HG03342 (cell line): ENCODE measurements around the gene SLC7A1.

Experiments used
- ATAC-seq: cut with Tn5 transposase; IDR thresholded peaks from one replicate; pipeline ENCODE4 v1.9.1; 2021; ENCODE audit warnings: mild to moderate bottlenecking, moderate library complexity; ENCODE audit not compliant: unreplicated experiment

Gene SLC7A1

DNA sequence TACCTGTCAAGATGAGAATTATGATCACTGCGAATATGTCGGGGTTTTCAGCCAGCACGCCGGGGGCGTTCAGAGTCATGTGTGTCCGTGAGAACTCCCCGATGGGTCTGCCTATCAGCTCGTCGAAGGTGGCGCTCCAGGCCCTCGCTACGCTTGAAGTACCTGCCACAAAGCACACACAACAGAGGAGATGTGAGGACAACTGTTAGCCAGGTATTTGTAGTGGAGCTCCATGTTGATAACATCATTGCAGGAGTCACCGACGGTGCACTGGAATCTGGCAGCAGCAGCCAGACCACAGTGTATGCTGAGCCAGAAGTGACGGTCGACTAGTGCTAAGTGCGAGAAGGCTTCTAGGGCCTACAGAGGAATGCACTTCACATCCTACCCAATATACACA, 62.7 kb downstream of the SLC7A1 start:
- no peak for ATAC-seq

DNA sequence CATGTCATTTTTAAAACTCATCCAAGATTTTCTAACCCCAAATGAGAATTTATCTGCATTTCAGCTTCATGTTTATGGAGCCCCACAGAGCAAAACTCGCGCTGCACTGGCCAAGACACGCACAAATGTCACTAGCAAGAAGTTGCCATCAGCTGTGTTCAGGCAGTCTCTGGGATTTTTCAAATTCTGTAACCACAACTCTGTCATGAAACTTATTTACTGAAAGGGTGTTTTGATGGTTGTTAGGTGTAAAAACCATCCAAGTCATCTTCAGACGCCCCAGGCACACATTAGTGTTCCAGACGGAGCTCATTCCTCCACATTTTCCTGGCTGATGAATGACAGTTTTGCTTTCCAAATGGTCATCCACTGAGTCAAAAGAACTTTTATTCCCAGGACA, 63.4 kb downstream of the SLC7A1 start:
- ATAC-seq, result no peak

- ATAC-seq, result no peak
Observed at GRCh38 chr13:29530901-29531300, 64.6 kb downstream of the SLC7A1 start.

- no peak for ATAC-seq
Observed at GRCh38 chr13:29529754-29530153, 65.7 kb downstream of the SLC7A1 start.

GRCh38 chr13:29527916-29528315, 67.6 kb downstream of the SLC7A1 start:
- ATAC-seq, result no peak

- ATAC-seq, result no peak
Observed at GRCh38 chr13:29527511-29527910, 68.0 kb downstream of the SLC7A1 start.

DNA sequence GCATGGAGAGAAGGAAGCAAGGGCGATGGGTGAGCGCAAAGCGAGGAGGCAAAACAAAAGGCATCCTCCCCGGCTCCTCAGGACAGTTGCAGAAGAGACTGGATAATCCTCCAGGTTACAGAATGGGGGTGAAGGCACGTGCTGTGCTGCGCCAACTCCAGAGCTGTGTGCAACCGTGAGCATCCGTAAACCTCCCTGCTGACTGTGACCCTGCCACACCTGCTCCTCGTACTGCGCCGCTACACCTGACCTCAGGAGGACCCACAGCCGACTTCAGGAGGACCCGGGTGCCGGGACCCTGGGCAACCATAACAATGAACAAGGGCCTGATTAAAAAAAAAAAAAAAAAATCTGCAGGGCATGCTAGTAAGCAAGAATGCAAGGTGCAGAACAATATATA, 68.7 kb downstream of the SLC7A1 start:
- ATAC-seq, result no peak

GRCh38 chr13:29525757-29526156, 69.7 kb downstream of the SLC7A1 start:
- ATAC-seq, result no peak

DNA sequence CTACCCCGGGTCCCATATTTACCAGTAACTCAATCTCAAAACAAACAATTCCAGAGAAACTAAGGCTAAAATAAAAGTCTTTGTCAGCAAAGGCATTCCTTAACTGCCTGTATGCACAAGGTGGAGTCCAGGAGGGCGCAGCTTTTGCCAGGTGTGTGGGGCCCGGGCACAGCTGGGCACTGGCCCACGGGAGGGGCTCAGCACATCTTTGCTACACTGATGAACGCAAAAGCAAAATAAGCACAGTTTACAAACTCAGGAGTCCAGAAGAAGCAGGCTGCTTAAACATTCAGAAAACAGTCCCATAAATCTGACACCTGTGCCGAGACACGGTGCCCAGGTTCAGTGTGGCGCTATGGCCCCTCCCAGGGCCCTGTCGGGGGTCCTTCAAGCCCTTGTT, 70.8 kb downstream of the SLC7A1 start:
- ATAC-seq, result no peak

DNA sequence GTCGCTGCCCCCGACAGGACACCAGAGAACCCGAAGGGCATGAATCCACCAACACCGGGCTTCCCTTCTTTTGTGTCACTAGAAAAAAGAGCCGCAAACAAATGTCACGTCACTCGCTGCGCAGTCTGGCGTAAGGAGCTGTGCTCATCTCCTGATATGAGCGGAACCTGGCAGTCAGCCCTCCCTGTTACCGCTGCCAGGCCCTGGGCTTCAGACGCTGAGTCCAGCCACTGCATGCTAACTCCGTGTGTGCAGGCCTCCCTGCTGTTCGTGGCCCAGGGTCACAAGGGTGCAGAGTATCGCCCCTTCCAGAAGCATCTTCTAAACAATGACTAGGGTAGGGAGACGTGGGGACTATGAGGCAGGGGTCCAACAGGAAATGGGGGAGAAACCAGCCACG, 71.3 kb downstream of the SLC7A1 start:
- no peak for ATAC-seq

- ATAC-seq, result no peak
Observed at GRCh38 chr13:29523199-29523961, 72.1 kb downstream of the SLC7A1 start.

- no peak for ATAC-seq
Observed at GRCh38 chr13:29522044-29522685, 73.3 kb downstream of the SLC7A1 start.

DNA sequence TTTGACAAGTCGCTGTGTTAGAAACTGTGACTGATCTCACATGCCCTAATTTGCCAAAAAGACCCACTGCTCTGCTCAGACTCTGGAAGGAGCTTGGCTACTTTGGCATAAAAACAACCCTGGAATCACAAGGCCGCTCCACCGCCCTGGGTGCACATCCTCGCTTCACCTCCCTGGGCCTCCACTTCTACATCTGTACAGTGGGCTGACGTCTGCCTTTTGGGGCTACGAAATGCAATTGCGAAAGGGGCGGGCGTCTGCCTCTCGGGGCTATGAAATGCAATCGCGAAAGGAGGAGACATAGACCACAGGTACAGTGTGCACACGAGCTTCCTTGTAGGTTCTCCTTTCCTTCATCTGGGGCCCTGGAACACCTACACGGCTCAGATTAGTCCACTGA, 74.2 kb downstream of the SLC7A1 start:
- no peak for ATAC-seq

- ATAC-seq, result no peak
Observed at GRCh38 chr13:29520671-29521070, 74.8 kb downstream of the SLC7A1 start.

GRCh38 chr13:29519921-29520320, 75.6 kb downstream of the SLC7A1 start:
- ATAC-seq, result no peak

- no peak for ATAC-seq
Observed at GRCh38 chr13:29516880-29517279, 78.6 kb downstream of the SLC7A1 start.

- ATAC-seq, result no peak
Observed at GRCh38 chr13:29516012-29516411, 79.5 kb downstream of the SLC7A1 start.

GRCh38 chr13:29515372-29515771, 80.1 kb downstream of the SLC7A1 start:
- ATAC-seq, result no peak

GRCh38 chr13:29514720-29515310, 80.7 kb downstream of the SLC7A1 start:
- no peak for ATAC-seq

DNA sequence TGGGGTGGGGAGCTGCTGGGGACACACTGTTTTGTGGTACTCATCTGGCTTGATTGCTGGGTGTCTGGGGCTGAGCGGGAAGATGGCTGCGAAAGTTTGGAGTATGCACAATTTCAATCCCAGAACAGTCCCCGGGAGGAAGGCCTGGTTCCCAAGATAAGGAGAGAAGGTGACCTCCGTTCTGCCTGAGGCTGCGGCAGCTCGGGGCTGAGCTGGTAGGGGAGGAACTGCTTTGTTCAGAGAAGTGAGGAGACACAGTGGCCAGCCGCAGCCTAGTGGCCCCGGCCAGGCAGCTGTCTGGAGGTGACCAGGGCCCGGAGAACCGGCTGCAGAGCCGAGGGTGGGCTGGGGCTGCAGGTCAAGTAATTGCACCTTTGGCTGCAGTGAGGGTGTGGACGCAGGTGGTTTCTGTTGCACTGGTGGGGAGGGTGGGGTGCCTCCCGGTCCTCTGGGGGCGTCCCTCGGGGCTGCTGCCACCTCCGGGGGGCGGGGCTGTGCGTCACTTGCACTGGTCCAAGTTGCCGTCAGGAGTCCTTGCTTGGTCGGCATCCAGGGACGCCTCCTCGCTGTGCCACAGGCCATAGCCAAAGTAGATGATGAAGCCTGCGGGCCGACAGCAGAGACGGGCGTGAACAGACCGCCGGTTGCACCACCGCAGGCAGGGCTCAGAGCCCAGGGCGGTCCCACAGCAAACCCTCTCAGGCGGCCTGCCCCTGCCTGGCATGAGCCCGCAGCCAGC, 81.3 kb downstream of the SLC7A1 start:
- ATAC-seq, result no peak
